KMS-11 (cell line): Measurements from ENCODE around the gene SYT9.
"Not testable (repeated sequence)": the region's sequence is repeated elsewhere in the genome, so short reads cannot be mapped to it uniquely, and the experiment has no call there.

Source experiments
- H2AFZ ChIP-seq: fragments of 200-600 bp; sonication (generic); 2 replicates; pipeline ENCODE4 v1.6.1; 2016; ENCODE audit warnings: antibody characterized with exemption, mixed run types, low read depth
- H3K27ac ChIP-seq: fragments of 200-600 bp; sonication (generic); 2 replicates; pipeline ENCODE4 v1.6.1; 2016; ENCODE audit warnings: mild to moderate bottlenecking, mixed run types
- H3K27me3 ChIP-seq: fragments of 200-600 bp; sonication (generic); 2 replicates; pipeline ENCODE4 v1.6.1; 2017; ENCODE audit warnings: mild to moderate bottlenecking, low read depth, mixed run types, moderate library complexity; ENCODE audit not compliant: insufficient read depth
- H3K36me3 ChIP-seq: fragments of 200-600 bp; sonication (generic); 2 replicates; pipeline ENCODE4 v1.6.1; 2017; ENCODE audit warnings: mild to moderate bottlenecking, mixed run types; ENCODE audit not compliant: insufficient read depth
- H3K4me1 ChIP-seq: fragments of 200-600 bp; sonication (generic); 2 replicates; pipeline ENCODE4 v1.6.1; 2016; ENCODE audit warnings: mild to moderate bottlenecking, low read depth, mixed run types; ENCODE audit not compliant: poor library complexity, severe bottlenecking
- H3K4me2 ChIP-seq: fragments of 200-600 bp; sonication (generic); 2 replicates; pipeline ENCODE4 v1.7.0; 2016; ENCODE audit warnings: mild to moderate bottlenecking, mixed run types
- H3K4me3 ChIP-seq: fragments of 200-600 bp; sonication (generic); IDR thresholded peaks from 2 replicates; pipeline ENCODE4 v1.6.1; 2017; ENCODE audit warnings: low read depth, low read length, mixed read lengths; ENCODE audit not compliant: insufficient read depth
- H3K79me2 ChIP-seq: fragments of 200-600 bp; sonication (generic); 2 replicates; pipeline ENCODE4 v1.6.1; 2016; ENCODE audit warnings: low read depth, mixed run types; ENCODE audit not compliant: insufficient read depth
- H3K9ac ChIP-seq: fragments of 200-600 bp; sonication (generic); 2 replicates; pipeline ENCODE4 v1.6.1; 2016; ENCODE audit warnings: mild to moderate bottlenecking, mixed run types
- H4K20me1 ChIP-seq: fragments of 200-600 bp; sonication (generic); 2 replicates; pipeline ENCODE4 v1.6.1; 2016; ENCODE audit warnings: mild to moderate bottlenecking, mixed run types; ENCODE audit not compliant: insufficient read depth
- CTCF ChIP-seq: fragments of 200-600 bp; sonication (generic); conservative IDR thresholded peaks from 2 replicates; pipeline ENCODE4 v1.6.1; 2017; ENCODE audit warnings: low read depth, mild to moderate bottlenecking, antibody characterized with exemption, low read length, moderate library complexity, mixed read lengths

SYT9 gene

GRCh38 chr11:7332451-7332850 is 80.7 kb downstream of the SYT9 start:
- Histone ChIP-seq H3K4me2 (no peak overlapping the region), H3K79me2 (no peaks in the 10 kb centered on the region), H3K9ac (no peak overlapping the region), H4K20me1 (no peaks in the 10 kb centered on the region), H3K36me3 (no peaks in the 10 kb centered on the region), H3K4me3 (no peak overlapping the region), H3K4me1 (no peaks in the 10 kb centered on the region), H3K27ac (no peak overlapping the region), H3K27me3 (no peaks in the 10 kb centered on the region), H2AFZ (no peak overlapping the region)
- TF ChIP-seq CTCF = no peak

DNA sequence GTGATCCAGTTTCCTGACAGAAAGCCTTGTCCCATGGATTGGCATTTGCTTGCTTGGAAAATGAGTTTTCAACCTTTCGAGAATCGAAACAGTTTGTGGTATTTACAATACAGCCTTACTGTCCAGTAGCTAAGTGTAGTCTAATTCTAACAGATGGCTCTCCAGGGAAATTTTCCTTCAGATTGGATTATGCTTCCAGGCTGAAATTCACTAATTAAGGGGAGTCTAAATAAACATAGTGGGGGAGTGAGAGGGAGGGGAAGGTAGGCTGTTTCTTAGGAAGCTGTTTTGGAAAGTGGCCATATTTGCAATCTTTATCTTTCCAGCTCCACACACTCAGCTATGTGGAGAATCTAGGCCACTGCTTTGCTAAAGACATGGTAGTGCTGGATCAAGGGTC is 81.3 kb downstream of the SYT9 start:
- H3K9ac ChIP-seq = no peak overlapping the region
- no peak overlapping the region for H2AFZ ChIP-seq
- H3K36me3 ChIP-seq = no peaks in the 10 kb centered on the region
- H3K27ac ChIP-seq = no peak overlapping the region
- no peak overlapping the region for H3K4me3 ChIP-seq
- no peaks in the 10 kb centered on the region for H3K4me1 ChIP-seq
- no peaks in the 10 kb centered on the region for H3K27me3 ChIP-seq
- no peak for TF ChIP-seq CTCF
- H3K4me2 ChIP-seq = no peak overlapping the region
- H4K20me1 ChIP-seq = no peaks in the 10 kb centered on the region
- no peaks in the 10 kb centered on the region for H3K79me2 ChIP-seq

GRCh38 chr11:7335442-7335841 is 83.7 kb downstream of the SYT9 start:
- H3K36me3 ChIP-seq, H3K4me2 ChIP-seq, H2AFZ ChIP-seq, H3K79me2 ChIP-seq, H3K4me1 ChIP-seq, H4K20me1 ChIP-seq, H3K27me3 ChIP-seq, H3K27ac ChIP-seq, H3K4me3 ChIP-seq, H3K9ac ChIP-seq: not testable (repeated sequence)

DNA sequence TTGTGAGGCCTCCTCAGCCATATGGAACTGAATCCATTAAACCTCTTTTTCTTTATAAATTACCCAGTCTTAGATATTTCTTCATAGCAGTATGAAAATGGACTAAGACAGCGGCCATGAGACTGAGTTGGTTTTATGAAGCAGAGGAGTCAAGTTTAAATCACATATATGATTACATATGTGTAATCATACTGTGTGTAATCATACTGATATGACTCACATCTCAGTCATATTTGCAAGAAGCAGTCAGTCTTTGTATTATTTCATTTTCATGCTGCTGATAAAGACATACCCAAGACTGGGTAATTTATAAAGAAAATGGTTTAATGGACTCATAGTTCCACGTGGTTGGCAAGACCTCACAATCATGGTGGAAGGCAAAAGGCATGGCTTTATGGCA is 89.8 kb downstream of the SYT9 start:
- Histone ChIP-seq H3K9ac (no peak overlapping the region), H3K4me2 (no peak overlapping the region), H3K79me2 (no peaks in the 10 kb centered on the region), H2AFZ (no peak overlapping the region), H3K36me3 (no peaks in the 10 kb centered on the region), H4K20me1 (no peaks in the 10 kb centered on the region), H3K4me1 (no peaks in the 10 kb centered on the region), H3K27ac (no peak overlapping the region), H3K4me3 (no peak overlapping the region), H3K27me3 (no peaks in the 10 kb centered on the region)
- TF ChIP-seq CTCF = no peak

GRCh38 chr11:7347611-7348431 is 96.1 kb downstream of the SYT9 start:
- Histone ChIP-seq H3K36me3 (no peaks in the 10 kb centered on the region), H3K27me3 (no peaks in the 10 kb centered on the region), H3K4me1 (no peaks in the 10 kb centered on the region), H2AFZ (no peak overlapping the region), H3K79me2 (no peaks in the 10 kb centered on the region), H3K4me3 (no peak overlapping the region), H3K27ac (no peak overlapping the region), H4K20me1 (no peaks in the 10 kb centered on the region), H3K4me2 (no peak overlapping the region), H3K9ac (no peak overlapping the region)
- TF ChIP-seq CTCF = no peak
